Measurements from ENCODE around the gene SEBOX.

DNA sequence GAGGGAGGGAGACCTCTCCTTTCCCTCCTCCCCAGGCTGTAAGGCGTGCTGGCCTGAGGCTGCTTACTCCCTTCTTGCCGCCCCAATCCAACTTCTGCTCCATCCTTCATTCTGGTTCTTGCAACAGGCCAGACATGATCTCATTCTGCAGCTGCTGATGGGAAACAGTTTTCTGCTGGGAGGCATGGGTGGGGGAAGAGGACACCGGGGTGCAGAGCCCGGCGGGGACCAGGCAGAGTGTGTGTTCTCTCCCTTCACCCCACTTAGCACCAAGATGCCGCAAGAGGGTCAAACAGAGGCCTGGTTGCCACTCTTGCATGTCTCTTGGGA, 7.9 kb upstream of the SEBOX start:
- TF ChIP-seq, protein P1, sequence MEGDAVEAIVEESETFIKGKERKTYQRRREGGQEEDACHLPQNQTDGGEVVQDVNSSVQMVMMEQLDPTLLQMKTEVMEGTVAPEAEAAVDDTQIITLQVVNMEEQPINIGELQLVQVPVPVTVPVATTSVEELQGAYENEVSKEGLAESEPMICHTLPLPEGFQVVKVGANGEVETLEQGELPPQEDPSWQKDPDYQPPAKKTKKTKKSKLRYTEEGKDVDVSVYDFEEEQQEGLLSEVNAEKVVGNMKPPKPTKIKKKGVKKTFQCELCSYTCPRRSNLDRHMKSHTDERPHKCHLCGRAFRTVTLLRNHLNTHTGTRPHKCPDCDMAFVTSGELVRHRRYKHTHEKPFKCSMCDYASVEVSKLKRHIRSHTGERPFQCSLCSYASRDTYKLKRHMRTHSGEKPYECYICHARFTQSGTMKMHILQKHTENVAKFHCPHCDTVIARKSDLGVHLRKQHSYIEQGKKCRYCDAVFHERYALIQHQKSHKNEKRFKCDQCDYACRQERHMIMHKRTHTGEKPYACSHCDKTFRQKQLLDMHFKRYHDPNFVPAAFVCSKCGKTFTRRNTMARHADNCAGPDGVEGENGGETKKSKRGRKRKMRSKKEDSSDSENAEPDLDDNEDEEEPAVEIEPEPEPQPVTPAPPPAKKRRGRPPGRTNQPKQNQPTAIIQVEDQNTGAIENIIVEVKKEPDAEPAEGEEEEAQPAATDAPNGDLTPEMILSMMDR (IDR thresholded peaks at IDR 0.05; ENCODE audit: low read length), result no peak
- no peak for TF ChIP-seq EZH2 (IDR thresholded peaks at IDR 0.05; ENCODE audit: borderline replicate concordance, low read length)
